Natural killer cell treated with Interleukin-12 subunit alpha and Interleukin-12 subunit beta and Interleukin-15 and Interleukin-18, amount 100 ng/mL, for 72 hours (primary cell): ENCODE measurements around the gene PLA2G4E. TPM values are rescaled to one million over a fixed set of nuclear protein-coding genes. Genes with fewer than 3 reads are reported as not detected.

Experiments used
- ATAC-seq, 2 donors: fragments of 150-1000 bp; cut with Tn5 transposase in 1 of 2; sonication (Bioruptor Pico), chemical (Tn5 transposase) in 1 of 2; 2 replicates each; pipeline ENCODE4 v1.10.0; 2021
- DNase-seq: peaks from one replicate; pipeline ENCODE4 v3.0.0; 2022; ENCODE audit warnings: low spot score
- H3K27ac Mint-ChIP-seq, 2 donors: 1 replicate in 1 of 2; 2 replicates in 1 of 2; pipeline ENCODE4 v1.8.0; 2022; ENCODE audit warnings: mixed read lengths in 2 of 2, mild to moderate bottlenecking in 1 of 2, moderate library complexity in 1 of 2
- H3K27me3 Mint-ChIP-seq, 2 donors: 1 replicate in 1 of 2; 2 replicates in 1 of 2; pipeline ENCODE4 v1.8.0; 2022; ENCODE audit warnings: mixed read lengths in 2 of 2
- H3K36me3 Mint-ChIP-seq: one replicate; pipeline ENCODE4 v1.8.0; 2022; ENCODE audit warnings: mixed read lengths
- H3K4me1 Mint-ChIP-seq, 2 donors: 1 replicate in 1 of 2; 2 replicates in 1 of 2; pipeline ENCODE4 v1.8.0; 2022; ENCODE audit warnings: low read depth in 2 of 2, mixed read lengths in 2 of 2, mild to moderate bottlenecking in 1 of 2
- H3K4me3 Mint-ChIP-seq: one replicate; pipeline ENCODE4 v1.8.0; 2022; ENCODE audit warnings: mixed read lengths
- H3K9me3 Mint-ChIP-seq: 2 replicates; pipeline ENCODE4 v1.8.0; 2022; ENCODE audit warnings: mixed read lengths
- total RNA-seq, 2 donors: library from RNA; stranded (reverse); gene quantifications; one replicate each; pipeline ENCODE4 v1.2.3, GENCODE V29; 2022

PLA2G4E gene
- total RNA-seq, 2 donors from 2014 or later = not detected

DNA sequence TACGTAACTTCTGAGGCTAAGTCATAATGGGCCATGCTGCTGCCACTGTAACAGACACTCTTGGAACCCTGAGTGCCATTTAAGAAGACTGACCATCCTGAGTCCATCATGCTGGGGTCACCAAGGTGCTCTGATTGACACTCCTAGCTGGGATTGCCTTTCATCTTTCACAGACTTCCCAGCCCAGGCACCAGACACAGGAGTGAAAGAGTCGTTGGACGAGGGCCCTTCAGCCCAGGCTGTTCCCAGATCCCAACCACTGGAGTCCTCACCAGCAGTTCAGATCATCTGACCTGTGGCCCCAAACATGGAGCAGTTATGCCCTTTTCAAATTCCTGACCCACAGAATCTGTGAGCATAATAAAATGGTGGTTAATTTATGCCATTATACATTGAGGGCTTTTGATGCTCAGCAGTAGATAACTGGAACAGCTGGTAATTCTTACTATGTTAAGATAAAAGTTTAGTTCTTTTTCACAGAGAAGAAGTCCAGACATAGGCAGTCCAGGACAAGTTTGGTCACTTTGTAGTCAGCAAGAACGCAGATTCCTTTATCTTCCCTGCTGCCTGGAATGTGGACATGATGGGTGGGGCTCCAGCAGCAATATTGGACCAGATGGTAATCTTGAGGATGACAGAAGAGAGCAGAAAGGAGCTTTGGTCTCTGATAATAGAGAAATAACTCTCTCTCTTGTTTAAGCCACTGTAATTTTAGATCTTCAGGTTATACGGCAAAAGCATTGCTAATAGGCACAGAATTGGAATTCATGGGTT is 41.2 kb downstream of the PLA2G4E start:
- no peak for ATAC-seq
- no peaks in the 10 kb centered on the region for H3K9me3 Mint-ChIP-seq
- no peaks in the 10 kb centered on the region for H3K4me1 Mint-ChIP-seq
- H3K4me3 Mint-ChIP-seq = no peak overlapping the region
- H3K36me3 Mint-ChIP-seq = no peaks in the 10 kb centered on the region
- peaks cover 13 to 29% of the 10 kb centered on the region in 2 donors for H3K27me3 Mint-ChIP-seq
- no peak for DNase-seq
- no peak overlapping the region for H3K27ac Mint-ChIP-seq

DNA sequence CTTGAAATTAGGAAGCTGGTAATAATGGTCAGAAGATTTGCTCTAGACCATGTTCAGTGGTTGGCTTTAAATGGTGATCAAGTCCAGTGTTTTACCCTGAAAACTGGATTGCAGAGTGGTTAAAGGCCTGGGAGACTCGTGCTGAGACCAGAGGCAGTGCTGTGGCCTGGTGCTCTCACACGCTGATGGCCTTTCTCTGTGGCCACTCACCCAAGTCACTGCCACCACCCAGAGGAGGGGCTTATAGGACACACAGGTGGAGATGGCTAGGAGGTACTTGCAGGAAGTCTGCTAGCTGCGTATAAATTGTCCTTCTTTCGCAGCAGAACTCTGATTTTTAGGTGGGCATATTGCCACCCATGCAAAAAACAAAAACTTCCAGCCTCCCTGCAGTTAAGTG is 42.3 kb downstream of the PLA2G4E start:
- Mint-ChIP-seq H3K9me3 (no peaks in the 10 kb centered on the region), H3K27ac (no peak overlapping the region), H3K4me3 (no peak overlapping the region), H3K36me3 (no peaks in the 10 kb centered on the region), H3K27me3 (peaks cover 19 to 39% of the 10 kb centered on the region in 2 donors), H3K4me1 (peaks cover 5 to 10% of the 10 kb centered on the region in 2 donors)
- DNase-seq (no peak), ATAC-seq (no peak)

DNA sequence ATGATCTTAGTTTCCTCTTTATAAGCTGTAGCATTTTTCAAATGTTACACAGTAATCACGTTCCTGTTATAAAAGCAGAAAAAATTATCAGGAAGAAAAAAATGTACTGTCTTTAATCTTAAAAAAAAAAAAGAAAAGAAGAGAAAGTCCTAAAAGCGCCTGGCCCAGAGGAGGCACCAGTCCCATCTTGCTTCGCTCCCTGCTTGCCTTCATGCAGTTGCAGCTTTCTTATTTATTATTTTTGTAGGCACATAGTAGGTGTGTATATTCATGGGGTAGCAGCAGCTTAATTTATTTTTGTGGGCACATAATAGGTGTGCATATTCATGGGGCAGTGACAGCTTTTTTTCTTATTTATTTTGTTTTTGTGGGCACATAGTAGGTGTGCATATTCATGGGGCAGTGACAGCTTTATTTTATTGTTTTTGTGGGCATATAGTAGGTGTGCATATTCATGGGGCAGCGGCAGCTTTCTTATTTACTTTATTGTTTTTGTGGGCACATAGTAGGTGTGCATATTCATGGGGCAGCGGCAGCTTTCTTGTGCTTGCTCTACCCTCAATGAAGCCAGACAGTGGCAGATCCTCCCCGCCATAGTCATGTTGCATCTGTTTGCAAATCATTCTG is 43.0 kb downstream of the PLA2G4E start:
- ATAC-seq = no peak
- Mint-ChIP-seq H3K4me1 (peaks cover 5 to 15% of the 10 kb centered on the region in 2 donors), H3K27me3 (peaks cover 19 to 39% of the 10 kb centered on the region in 2 donors)

DNA sequence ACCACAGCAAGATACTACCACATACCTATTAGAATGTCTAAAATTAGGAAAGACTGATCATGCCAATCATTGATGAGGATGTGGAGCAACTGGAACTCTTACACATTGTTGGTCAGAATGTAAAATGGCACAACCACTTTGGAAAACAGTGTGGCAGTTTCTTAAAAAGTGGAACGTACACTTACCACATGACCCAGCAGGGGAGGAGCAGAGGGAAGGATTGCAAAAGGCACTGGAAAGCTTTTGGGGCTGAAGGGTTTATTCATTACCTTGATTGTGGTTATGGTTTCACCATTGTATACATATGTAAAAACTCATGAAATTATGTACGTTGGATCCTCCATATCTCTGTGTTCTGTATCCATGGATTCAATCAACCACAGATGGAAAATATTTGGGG is 45.2 kb downstream of the PLA2G4E start:
- no peak overlapping the region for H3K4me3 Mint-ChIP-seq
- peaks cover 19 to 39% of the 10 kb centered on the region in 2 donors for H3K27me3 Mint-ChIP-seq
- DNase-seq (no peak), ATAC-seq (no peak)
- no peaks in the 10 kb centered on the region for H3K36me3 Mint-ChIP-seq
- peaks cover 18 to 22% of the 10 kb centered on the region in 2 donors for H3K4me1 Mint-ChIP-seq
- no peak overlapping the region for H3K27ac Mint-ChIP-seq
- H3K9me3 Mint-ChIP-seq = no peaks in the 10 kb centered on the region

More for the DNA sequence above, 43.0 kb downstream of the PLA2G4E start:
- Mint-ChIP-seq H3K36me3 (no peaks in the 10 kb centered on the region), H3K4me3 (no peak overlapping the region), H3K27ac (no peak overlapping the region), H3K9me3 (no peaks in the 10 kb centered on the region)
- DNase-seq = no peak

DNA sequence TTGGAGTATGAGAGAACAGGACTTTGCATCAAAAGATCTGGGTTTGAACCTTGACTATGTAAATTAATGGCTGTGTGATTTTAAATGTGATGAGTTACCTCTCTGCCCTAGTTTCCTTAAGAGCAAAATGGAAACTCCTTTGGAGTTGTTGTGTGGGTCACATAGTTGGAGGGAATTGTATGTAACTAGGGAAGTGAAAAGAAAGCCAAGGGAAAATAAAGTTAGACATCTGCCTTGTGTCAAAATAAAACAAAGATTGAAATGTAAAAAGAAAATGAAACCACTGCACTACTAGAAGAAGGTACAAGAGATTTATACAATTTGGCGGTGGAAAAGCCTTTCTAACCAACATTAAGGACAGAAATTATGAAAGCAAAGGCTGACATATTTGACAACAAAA is 46.8 kb downstream of the PLA2G4E start:
- no peak for ATAC-seq
- H3K36me3 Mint-ChIP-seq = no peaks in the 10 kb centered on the region
- DNase-seq = no peak
- peaks cover 15 to 35% of the 10 kb centered on the region in 2 donors for H3K27me3 Mint-ChIP-seq
- H3K27ac Mint-ChIP-seq = no peak overlapping the region
- no peak overlapping the region for H3K4me3 Mint-ChIP-seq
- no peaks in the 10 kb centered on the region for H3K9me3 Mint-ChIP-seq
- peaks cover 30 to 32% of the 10 kb centered on the region in 2 donors for H3K4me1 Mint-ChIP-seq

DNA sequence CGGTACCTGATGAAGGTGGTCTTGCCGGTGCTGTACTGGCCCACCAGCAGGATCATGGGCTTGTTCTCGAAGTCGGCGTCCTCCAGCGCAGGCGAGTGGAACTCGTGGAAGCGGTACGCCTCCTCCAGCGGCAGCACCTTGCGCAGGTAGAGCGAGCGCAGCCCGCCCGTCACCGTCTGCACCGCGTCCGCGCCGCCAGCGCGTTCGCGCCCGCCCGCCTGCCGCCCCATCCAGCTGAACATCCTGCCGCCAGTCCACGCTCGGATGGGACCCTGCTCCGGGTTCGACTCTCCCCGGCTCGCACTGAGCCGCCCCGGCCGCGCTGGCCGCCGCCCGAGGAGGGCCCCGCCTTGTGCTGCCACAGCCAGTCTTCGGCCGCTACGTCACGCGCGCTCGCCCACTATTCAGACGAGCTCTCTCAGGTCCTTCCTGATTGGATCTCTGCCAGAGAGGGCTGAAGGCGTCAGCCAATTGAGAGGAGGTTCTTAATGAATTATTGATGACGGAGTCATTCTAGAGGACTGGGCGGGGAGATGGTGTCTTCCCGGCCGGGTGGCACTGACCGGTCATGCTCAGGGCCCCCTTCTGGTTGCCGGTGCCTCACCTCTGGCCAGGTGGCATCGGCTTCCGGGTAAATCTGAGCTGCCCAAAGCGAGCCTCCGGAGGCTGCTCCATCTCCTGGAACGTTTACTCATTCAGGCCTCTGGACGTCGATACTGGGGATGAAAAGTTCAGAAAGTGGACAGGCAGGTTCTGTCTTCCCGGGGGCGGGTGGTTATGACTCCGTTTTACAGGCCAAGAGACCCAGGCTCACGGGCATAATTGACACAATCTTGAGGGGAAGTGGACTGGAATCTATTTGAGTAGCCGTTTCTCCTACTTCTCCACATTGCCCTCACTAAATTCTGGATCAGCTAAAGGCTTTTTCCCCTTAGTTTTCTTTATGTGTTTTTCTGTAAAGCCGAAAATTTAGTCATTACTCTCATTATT is 48.3 kb downstream of the PLA2G4E start, which contains the start of gene EHD4:
TSS of gene EHD4 (minus strand) at position 305 of the 990 bp plus-strand sequence. CDS start at position 242, 63 bp downstream.
- Mint-ChIP-seq H3K36me3 (no peaks in the 10 kb centered on the region), H3K4me3 (peak within 1 kb of the TSS; percentile 89), H3K27me3 (peaks cover 15 to 33% of the 10 kb centered on the region in 2 donors), H3K9me3 (no peaks in the 10 kb centered on the region), H3K4me1 (peaks cover 35 to 47% of the 10 kb centered on the region in 2 donors), H3K27ac (peak within 1 kb of the TSS; percentile 81 to 94)
- ATAC-seq (peak; percentile 96 to 98), DNase-seq (peak; percentile 97)

DNA sequence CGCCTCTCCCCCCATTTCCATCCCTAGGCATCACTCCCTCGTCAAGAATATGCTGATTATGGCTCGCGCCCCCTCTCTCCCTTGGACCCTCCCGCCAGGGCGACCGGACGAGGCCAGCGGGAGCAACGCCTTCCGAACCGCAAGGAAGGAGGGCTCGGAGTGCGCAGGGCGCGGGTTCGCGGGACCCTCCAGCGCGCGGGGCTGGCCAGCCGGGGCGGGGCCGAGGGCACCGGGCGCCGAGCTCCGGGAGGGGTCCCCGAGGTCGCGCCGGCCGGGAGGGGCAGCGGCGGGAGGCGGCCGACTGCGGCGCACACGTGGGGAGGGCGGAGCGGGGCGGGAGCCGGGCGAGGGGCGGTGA is 49.0 kb downstream of the PLA2G4E start:
- DNase-seq = peak; percentile 66

DNA sequence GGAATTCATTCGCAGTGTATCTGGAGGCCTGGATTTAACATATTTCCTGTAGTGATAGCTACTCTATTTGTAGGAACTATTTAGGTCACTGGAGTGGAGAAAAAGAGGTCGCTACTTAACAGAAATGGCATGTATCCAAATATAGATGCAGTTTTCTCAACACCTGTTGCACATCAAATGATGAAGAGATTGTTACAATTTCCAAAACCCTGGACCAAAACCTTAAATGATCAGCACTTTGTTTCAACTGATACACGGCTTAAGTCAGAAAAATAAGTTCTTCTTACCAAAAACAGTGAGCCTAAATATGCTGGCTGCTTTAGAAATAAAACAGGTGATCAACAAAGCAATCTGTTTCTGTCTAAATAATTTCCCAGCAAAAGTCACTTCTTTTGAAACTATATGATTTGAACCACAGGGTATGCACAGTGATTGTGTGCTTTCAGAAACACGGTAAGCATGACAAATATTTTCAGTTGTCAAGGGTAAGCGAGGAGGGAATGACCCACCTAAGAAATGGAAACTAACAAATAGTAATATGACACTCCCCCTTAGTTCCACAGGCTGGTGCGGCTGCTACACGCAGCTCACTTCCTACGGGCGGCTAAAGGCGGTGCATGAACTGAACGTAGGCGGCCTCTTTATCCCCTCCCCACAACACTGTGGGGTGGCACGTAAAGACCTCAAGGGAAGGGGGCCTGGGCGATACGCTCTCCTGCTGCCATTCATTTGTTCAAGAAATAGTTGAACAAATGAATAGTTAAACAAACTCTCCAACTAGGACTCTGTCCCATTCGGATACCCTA is 49.5 kb downstream of the PLA2G4E start:
- Mint-ChIP-seq H3K27me3 (peaks cover 11 to 23% of the 10 kb centered on the region in 2 donors), H3K4me3 (peak overlapping the region; percentile 89), H3K36me3 (no peaks in the 10 kb centered on the region)

More for the DNA sequence above, 49.0 kb downstream of the PLA2G4E start:
- peaks cover 11 to 27% of the 10 kb centered on the region in 2 donors for H3K27me3 Mint-ChIP-seq
- peak overlapping the region; percentile 89 for H3K4me3 Mint-ChIP-seq
- peaks cover 39 to 51% of the 10 kb centered on the region in 2 donors for H3K4me1 Mint-ChIP-seq
- H3K36me3 Mint-ChIP-seq = no peaks in the 10 kb centered on the region
- ATAC-seq = peak; percentile 55 to 61
- no peaks in the 10 kb centered on the region for H3K9me3 Mint-ChIP-seq
- H3K27ac Mint-ChIP-seq = peak overlapping the region; percentile 81 to 84

DNA sequence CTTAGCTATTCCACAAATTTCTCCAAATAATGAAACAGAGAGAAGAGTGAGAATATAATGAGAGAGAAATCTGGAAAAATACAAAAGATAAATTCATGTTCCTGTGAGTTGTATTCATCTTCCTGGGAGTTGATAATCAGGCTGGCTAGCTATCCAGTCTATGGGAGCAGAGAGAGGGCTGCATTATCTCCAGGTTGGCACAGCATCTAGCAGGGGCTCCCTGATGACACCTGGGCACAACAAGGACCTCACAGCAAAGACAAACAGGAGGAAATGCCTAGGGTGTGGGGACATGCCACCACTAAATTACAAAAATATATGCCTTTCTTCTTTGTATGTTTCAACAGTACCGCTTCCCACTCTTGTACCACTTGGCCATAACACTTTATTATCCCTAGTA is 50.4 kb downstream of the PLA2G4E start:
- DNase-seq = no peak
- Mint-ChIP-seq H3K27me3 (peaks cover 8 to 19% of the 10 kb centered on the region in 2 donors), H3K9me3 (no peaks in the 10 kb centered on the region), H3K4me1 (peaks cover 49 to 61% of the 10 kb centered on the region in 2 donors), H3K4me3 (peak overlapping the region; percentile 89), H3K27ac (peak overlapping the region; percentile 81 to 84), H3K36me3 (no peaks in the 10 kb centered on the region)
- no peak for ATAC-seq

More for the DNA sequence above, 49.5 kb downstream of the PLA2G4E start:
- DNase-seq (peak; percentile 83), ATAC-seq (peak; percentile 66 to 75)
- H3K27ac Mint-ChIP-seq = peak overlapping the region; percentile 81 to 84
- no peaks in the 10 kb centered on the region for H3K9me3 Mint-ChIP-seq
- H3K4me1 Mint-ChIP-seq = peaks cover 43 to 55% of the 10 kb centered on the region in 2 donors

DNA sequence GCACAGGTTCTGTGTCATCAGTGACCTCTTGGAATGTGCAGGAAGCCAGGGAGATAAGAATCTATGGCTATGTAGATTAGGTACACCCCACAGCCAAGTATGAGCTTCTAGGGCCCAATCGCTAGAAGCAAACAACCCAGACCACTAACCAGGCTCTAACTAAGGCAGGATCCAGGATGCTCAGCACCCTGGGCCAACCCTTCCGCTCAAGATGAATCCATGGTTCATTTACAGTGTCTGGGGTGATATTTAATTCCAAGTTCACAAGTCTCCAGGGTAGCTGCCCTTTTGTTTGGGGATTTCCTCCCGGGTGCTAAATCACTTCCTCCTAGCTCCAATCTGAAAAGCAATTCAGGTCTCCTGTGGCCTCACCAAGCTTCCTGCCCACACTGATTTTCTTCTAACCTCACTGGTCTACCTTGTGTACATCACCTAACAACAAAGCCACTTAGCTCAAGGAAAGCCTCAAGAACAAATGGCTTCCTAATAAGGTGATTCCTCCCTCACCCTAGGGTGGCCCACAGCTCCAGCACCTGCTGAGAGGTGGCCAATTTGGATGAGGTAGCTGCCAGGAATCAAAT is 50.9 kb downstream of the PLA2G4E start:
- Mint-ChIP-seq H3K27ac (peak overlapping the region; percentile 81 to 84), H3K4me1 (peaks cover 49 to 61% of the 10 kb centered on the region in 2 donors), H3K36me3 (no peaks in the 10 kb centered on the region), H3K9me3 (no peaks in the 10 kb centered on the region), H3K4me3 (peak overlapping the region; percentile 89), H3K27me3 (peaks cover 7 to 14% of the 10 kb centered on the region in 2 donors)
- ATAC-seq = no peak
- no peak for DNase-seq

DNA sequence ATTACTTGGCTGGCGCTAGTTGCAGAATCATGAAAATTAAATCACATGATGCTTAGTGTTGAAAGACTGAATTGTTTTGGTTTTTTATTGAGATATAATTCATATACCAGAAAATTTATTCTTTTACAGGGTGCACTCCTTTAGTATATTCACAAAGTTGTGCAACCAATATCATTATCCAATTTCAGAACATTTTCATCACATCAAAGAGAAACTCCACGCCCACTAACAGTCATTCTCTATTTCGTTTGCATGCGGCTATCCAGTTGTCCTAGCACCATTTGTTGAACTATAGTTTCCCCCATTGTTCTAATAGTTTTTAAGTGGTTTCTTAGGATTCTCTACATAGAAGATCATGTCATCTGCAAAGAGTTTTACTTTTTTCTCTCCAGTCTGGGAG is 52.1 kb downstream of the PLA2G4E start:
- Mint-ChIP-seq H3K36me3 (no peaks in the 10 kb centered on the region), H3K27ac (peak overlapping the region; percentile 73 to 76), H3K4me3 (no peak overlapping the region), H3K4me1 (peaks cover 45 to 53% of the 10 kb centered on the region in 2 donors), H3K27me3 (peaks cover 0 to 1% of the 10 kb centered on the region in 2 donors), H3K9me3 (no peaks in the 10 kb centered on the region)
- ATAC-seq = no peak
- no peak for DNase-seq

DNA sequence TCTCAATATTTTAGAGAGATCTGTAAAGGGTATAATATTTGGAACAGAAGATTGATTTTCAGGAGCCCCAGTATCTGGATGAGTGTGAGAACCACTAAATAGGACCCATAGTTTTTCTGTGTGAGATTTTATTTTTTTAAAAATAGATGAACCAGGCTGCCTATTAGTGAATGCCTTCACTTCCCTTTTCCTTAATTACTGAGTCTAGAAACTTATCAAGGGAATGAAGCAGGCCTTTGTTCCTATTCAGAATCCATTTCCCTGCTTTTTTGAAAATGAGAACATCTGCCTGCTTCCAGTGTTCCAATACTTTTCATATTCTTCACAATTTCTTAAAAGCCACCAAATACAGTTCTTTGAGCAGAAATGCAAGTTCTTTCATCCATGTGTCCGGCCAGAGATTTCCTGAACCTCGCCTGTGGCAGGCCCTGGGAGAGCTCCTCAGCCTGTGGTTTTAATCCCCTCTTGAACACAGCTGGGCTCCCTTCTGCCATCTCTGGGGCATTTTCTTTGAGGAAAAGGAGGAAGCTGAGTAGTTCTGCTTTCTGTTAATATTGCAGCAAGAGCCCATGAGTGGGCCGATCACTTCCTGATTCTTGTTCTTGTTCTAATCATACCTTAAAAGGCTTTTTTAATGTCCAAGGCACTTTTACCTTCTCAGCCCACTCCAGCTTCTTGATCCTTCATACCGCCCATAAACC is 53.2 kb downstream of the PLA2G4E start:
- Mint-ChIP-seq H3K27ac (peak overlapping the region; percentile 73 to 76), H3K36me3 (no peaks in the 10 kb centered on the region), H3K4me1 (peaks cover 41 to 47% of the 10 kb centered on the region in 2 donors), H3K4me3 (no peak overlapping the region), H3K9me3 (no peaks in the 10 kb centered on the region), H3K27me3 (no peaks in the 10 kb centered on the region)
- no peak for ATAC-seq
- DNase-seq = no peak
